ENCODE data around the gene MEX3A.

Gene MEX3A

GRCh38 chr1:156064615-156065014 lies 17.6 kb downstream of the MEX3A start:
- Histone ChIP-seq H3K4me3 (ENCODE audit: low read length in 2 of 2) (no peak overlapping the region), H3K4me1 (ENCODE audit: control insufficient read depth, insufficient read depth, low read length) (no peaks in the 10 kb centered on the region), H3K9ac (ENCODE audit: low read length in 2 of 2) (no peak overlapping the region), H3K9me3 (ENCODE audit: control insufficient read depth in 2 of 2, low read length in 2 of 2) (no peaks in the 10 kb centered on the region), H3K36me3 (ENCODE audit: control insufficient read depth in 2 of 2, insufficient read depth in 2 of 2, low read length in 2 of 2) (no peaks in the 10 kb centered on the region), H3K27ac (ENCODE audit: low read length) (no peak overlapping the region), H3K27me3 (ENCODE audit: control insufficient read depth in 1 of 2, insufficient read depth in 2 of 2, low read length in 2 of 2) (peaks cover 0 to 2% of the 10 kb centered on the region in 2 donors)

GRCh38 chr1:156063997-156064285 lies 18.3 kb downstream of the MEX3A start:
- Histone ChIP-seq H3K27ac (ENCODE audit: low read length) (no peak overlapping the region), H3K4me3 (ENCODE audit: low read length in 2 of 2) (no peak overlapping the region), H3K9ac (ENCODE audit: low read length in 2 of 2) (no peak overlapping the region), H3K4me1 (ENCODE audit: control insufficient read depth, insufficient read depth, low read length) (no peaks in the 10 kb centered on the region), H3K36me3 (ENCODE audit: control insufficient read depth in 2 of 2, insufficient read depth in 2 of 2, low read length in 2 of 2) (no peaks in the 10 kb centered on the region), H3K27me3 (ENCODE audit: control insufficient read depth in 1 of 2, insufficient read depth in 2 of 2, low read length in 2 of 2) (peaks cover 0 to 2% of the 10 kb centered on the region in 2 donors), H3K9me3 (ENCODE audit: control insufficient read depth in 2 of 2, low read length in 2 of 2) (no peaks in the 10 kb centered on the region)

- Histone ChIP-seq H3K27me3 (ENCODE audit: control insufficient read depth in 1 of 2, insufficient read depth in 2 of 2, low read length in 2 of 2) (peaks cover 0 to under 1% of the 10 kb centered on the region in 2 donors), H3K9me3 (ENCODE audit: control insufficient read depth in 2 of 2, low read length in 2 of 2) (no peaks in the 10 kb centered on the region), H3K36me3 (ENCODE audit: control insufficient read depth in 2 of 2, insufficient read depth in 2 of 2, low read length in 2 of 2) (peaks cover 2 to 6% of the 10 kb centered on the region in 2 donors), H3K27ac (ENCODE audit: low read length) (no peak overlapping the region), H3K9ac (ENCODE audit: low read length in 2 of 2) (no peak overlapping the region), H3K4me3 (ENCODE audit: low read length in 2 of 2) (no peak overlapping the region), H3K4me1 (ENCODE audit: control insufficient read depth, insufficient read depth, low read length) (no peaks in the 10 kb centered on the region)
Observed at GRCh38 chr1:156062189-156062588, 20.1 kb downstream of the MEX3A start.

- Histone ChIP-seq H3K9me3 (ENCODE audit: control insufficient read depth in 2 of 2, low read length in 2 of 2) (no peaks in the 10 kb centered on the region), H3K27ac (ENCODE audit: low read length) (no peak within 1 kb of the TSS), H3K4me1 (ENCODE audit: control insufficient read depth, insufficient read depth, low read length) (peaks cover 2% of the 10 kb centered on the region), H3K36me3 (ENCODE audit: control insufficient read depth in 2 of 2, insufficient read depth in 2 of 2, low read length in 2 of 2) (peaks cover 2 to 6% of the 10 kb centered on the region in 2 donors), H3K4me3 (ENCODE audit: low read length in 2 of 2) (no peak within 1 kb of the TSS), H3K27me3 (ENCODE audit: control insufficient read depth in 1 of 2, insufficient read depth in 2 of 2, low read length in 2 of 2) (no peaks in the 10 kb centered on the region), H3K9ac (ENCODE audit: low read length in 2 of 2) (no peak within 1 kb of the TSS)
Observed at GRCh38 chr1:156060937-156061636, 21.2 kb downstream of the MEX3A start, which contains the start of gene RAB25. TSS of gene RAB25 (plus strand) at chr1:156061160. CDS start at chr1:156061401, 241 bp downstream.

GRCh38 chr1:156056326-156056849 lies 25.9 kb downstream of the MEX3A start:
- Histone ChIP-seq H3K27me3 (ENCODE audit: control insufficient read depth in 1 of 2, insufficient read depth in 2 of 2, low read length in 2 of 2) (no peaks in the 10 kb centered on the region), H3K9ac (ENCODE audit: low read length in 2 of 2) (no peak overlapping the region), H3K9me3 (ENCODE audit: control insufficient read depth in 2 of 2, low read length in 2 of 2) (no peaks in the 10 kb centered on the region), H3K4me3 (ENCODE audit: low read length in 2 of 2) (no peak overlapping the region), H3K4me1 (ENCODE audit: control insufficient read depth, insufficient read depth, low read length) (peaks cover 23% of the 10 kb centered on the region), H3K36me3 (ENCODE audit: control insufficient read depth in 2 of 2, insufficient read depth in 2 of 2, low read length in 2 of 2) (peaks cover 2 to 6% of the 10 kb centered on the region in 2 donors), H3K27ac (ENCODE audit: low read length) (no peak overlapping the region)

- Histone ChIP-seq H3K4me1 (ENCODE audit: control insufficient read depth, insufficient read depth, low read length) (peaks cover 23% of the 10 kb centered on the region), H3K27ac (ENCODE audit: low read length) (peak overlapping the region; percentile 18), H3K9ac (ENCODE audit: low read length in 2 of 2) (peak overlapping the region; percentile 80 to 85), H3K4me3 (ENCODE audit: low read length in 2 of 2) (peak overlapping the region; percentile 83 to 98), H3K36me3 (ENCODE audit: control insufficient read depth in 2 of 2, insufficient read depth in 2 of 2, low read length in 2 of 2) (peaks cover 2 to 9% of the 10 kb centered on the region in 2 donors), H3K27me3 (ENCODE audit: control insufficient read depth in 1 of 2, insufficient read depth in 2 of 2, low read length in 2 of 2) (no peaks in the 10 kb centered on the region), H3K9me3 (ENCODE audit: control insufficient read depth in 2 of 2, low read length in 2 of 2) (no peaks in the 10 kb centered on the region)
Observed at GRCh38 chr1:156055281-156056048, 26.8 kb downstream of the MEX3A start.

- H3K9me3 ChIP-seq (ENCODE audit: control insufficient read depth in 2 of 2, low read length in 2 of 2), result no peaks in the 10 kb centered on the region
- no peaks in the 10 kb centered on the region for H3K27me3 ChIP-seq (ENCODE audit: control insufficient read depth in 1 of 2, insufficient read depth in 2 of 2, low read length in 2 of 2)
- peaks cover 6 to 10% of the 10 kb centered on the region in 2 donors for H3K36me3 ChIP-seq (ENCODE audit: control insufficient read depth in 2 of 2, insufficient read depth in 2 of 2, low read length in 2 of 2)
- peaks cover 23% of the 10 kb centered on the region for H3K4me1 ChIP-seq (ENCODE audit: control insufficient read depth, insufficient read depth, low read length)
- H3K27ac ChIP-seq (ENCODE audit: low read length), result peak within 1 kb of the TSS; percentile 79
- peak within 1 kb of the TSS; percentile 80 to 85 for H3K9ac ChIP-seq (ENCODE audit: low read length in 2 of 2)
- peak within 1 kb of the TSS; percentile 83 to 98 for H3K4me3 ChIP-seq (ENCODE audit: low read length in 2 of 2)
Observed at GRCh38 chr1:156054500-156055280, 27.6 kb downstream of the MEX3A start, which contains the start of gene LAMTOR2. TSS of gene LAMTOR2 (plus strand) at chr1:156054782. CDS start at chr1:156054890, 108 bp downstream.

GRCh38 chr1:156053768-156054499 lies 28.3 kb downstream of the MEX3A start, which contains the start of gene UBQLN4:
TSS of gene UBQLN4 (minus strand) at chr1:156053798. CDS start at chr1:156053701, 97 bp downstream.
- Histone ChIP-seq H3K9ac (ENCODE audit: low read length in 2 of 2) (peak within 1 kb of the TSS; percentile 79 to 80), H3K36me3 (ENCODE audit: control insufficient read depth in 2 of 2, insufficient read depth in 2 of 2, low read length in 2 of 2) (peaks cover 6 to 15% of the 10 kb centered on the region in 2 donors), H3K4me1 (ENCODE audit: control insufficient read depth, insufficient read depth, low read length) (peaks cover 23% of the 10 kb centered on the region), H3K27me3 (ENCODE audit: control insufficient read depth in 1 of 2, insufficient read depth in 2 of 2, low read length in 2 of 2) (no peaks in the 10 kb centered on the region), H3K4me3 (ENCODE audit: low read length in 2 of 2) (peak within 1 kb of the TSS; percentile 83 to 98), H3K9me3 (ENCODE audit: control insufficient read depth in 2 of 2, low read length in 2 of 2) (no peaks in the 10 kb centered on the region), H3K27ac (ENCODE audit: low read length) (peak within 1 kb of the TSS; percentile 79)

- peaks cover 23% of the 10 kb centered on the region for H3K4me1 ChIP-seq (ENCODE audit: control insufficient read depth, insufficient read depth, low read length)
- no peaks in the 10 kb centered on the region for H3K27me3 ChIP-seq (ENCODE audit: control insufficient read depth in 1 of 2, insufficient read depth in 2 of 2, low read length in 2 of 2)
- H3K27ac ChIP-seq (ENCODE audit: low read length), result peak overlapping the region; percentile 64
- no peaks in the 10 kb centered on the region for H3K9me3 ChIP-seq (ENCODE audit: control insufficient read depth in 2 of 2, low read length in 2 of 2)
- H3K36me3 ChIP-seq (ENCODE audit: control insufficient read depth in 2 of 2, insufficient read depth in 2 of 2, low read length in 2 of 2), result peaks cover 7 to 16% of the 10 kb centered on the region in 2 donors
- peak overlapping the region; percentile 60 to 62 for H3K9ac ChIP-seq (ENCODE audit: low read length in 2 of 2)
- H3K4me3 ChIP-seq (ENCODE audit: low read length in 2 of 2), result peak overlapping the region; percentile 73 to 79
Observed at GRCh38 chr1:156052862-156053767, 29.1 kb downstream of the MEX3A start.
